ENCODE measurements around the gene MZF1. TPM values are rescaled to one million over a fixed set of nuclear protein-coding genes. Genes with fewer than 3 reads are reported as not detected.

The MZF1 gene
- total RNA-seq, 1 donor from 2014 or later, result 71.3 TPM

- H3K4me1 Mint-ChIP-seq (ENCODE audit: low read depth), result peaks cover 16% of the 10 kb centered on the region
- no peak overlapping the region for H3K27ac Mint-ChIP-seq
- no peak for TF ChIP-seq CTCF (IDR thresholded peaks at IDR 0.05; ENCODE audit: unreplicated experiment)
- no peaks in the 10 kb centered on the region for H3K27me3 Mint-ChIP-seq
- H3K4me3 Mint-ChIP-seq (ENCODE audit: low read depth), result peak overlapping the region; percentile 98
- DNase-seq (ENCODE audit: low spot score, unreplicated experiment), result no peak
- H3K9me3 Mint-ChIP-seq (ENCODE audit: low read depth), result no peaks in the 10 kb centered on the region
- H3K36me3 Mint-ChIP-seq (ENCODE audit: insufficient read depth), result peaks cover 4% of the 10 kb centered on the region
Observed at GRCh38 chr19:58571575-58571947, 1.6 kb downstream of the MZF1 start.

GRCh38 chr19:58570770-58571574 lies 2.2 kb downstream of the MZF1 start:
- Mint-ChIP-seq H3K36me3 (ENCODE audit: insufficient read depth) (peaks cover 4% of the 10 kb centered on the region), H3K4me1 (ENCODE audit: low read depth) (peaks cover 16% of the 10 kb centered on the region), H3K27ac (no peak overlapping the region), H3K4me3 (ENCODE audit: low read depth) (no peak overlapping the region), H3K27me3 (no peaks in the 10 kb centered on the region), H3K9me3 (ENCODE audit: low read depth) (no peaks in the 10 kb centered on the region)
- no peak for TF ChIP-seq CTCF (IDR thresholded peaks at IDR 0.05; ENCODE audit: unreplicated experiment)
- DNase-seq (ENCODE audit: low spot score, unreplicated experiment), result no peak

GRCh38 chr19:58569943-58570670 lies 3.0 kb downstream of the MZF1 start:
- Mint-ChIP-seq H3K4me1 (ENCODE audit: low read depth) (peaks cover 14% of the 10 kb centered on the region), H3K9me3 (ENCODE audit: low read depth) (no peaks in the 10 kb centered on the region), H3K27ac (no peak overlapping the region), H3K4me3 (ENCODE audit: low read depth) (no peak overlapping the region), H3K27me3 (no peaks in the 10 kb centered on the region), H3K36me3 (ENCODE audit: insufficient read depth) (peaks cover 4% of the 10 kb centered on the region)
- no peak for TF ChIP-seq CTCF (IDR thresholded peaks at IDR 0.05; ENCODE audit: unreplicated experiment)
- DNase-seq (ENCODE audit: low spot score, unreplicated experiment), result no peak

DNA sequence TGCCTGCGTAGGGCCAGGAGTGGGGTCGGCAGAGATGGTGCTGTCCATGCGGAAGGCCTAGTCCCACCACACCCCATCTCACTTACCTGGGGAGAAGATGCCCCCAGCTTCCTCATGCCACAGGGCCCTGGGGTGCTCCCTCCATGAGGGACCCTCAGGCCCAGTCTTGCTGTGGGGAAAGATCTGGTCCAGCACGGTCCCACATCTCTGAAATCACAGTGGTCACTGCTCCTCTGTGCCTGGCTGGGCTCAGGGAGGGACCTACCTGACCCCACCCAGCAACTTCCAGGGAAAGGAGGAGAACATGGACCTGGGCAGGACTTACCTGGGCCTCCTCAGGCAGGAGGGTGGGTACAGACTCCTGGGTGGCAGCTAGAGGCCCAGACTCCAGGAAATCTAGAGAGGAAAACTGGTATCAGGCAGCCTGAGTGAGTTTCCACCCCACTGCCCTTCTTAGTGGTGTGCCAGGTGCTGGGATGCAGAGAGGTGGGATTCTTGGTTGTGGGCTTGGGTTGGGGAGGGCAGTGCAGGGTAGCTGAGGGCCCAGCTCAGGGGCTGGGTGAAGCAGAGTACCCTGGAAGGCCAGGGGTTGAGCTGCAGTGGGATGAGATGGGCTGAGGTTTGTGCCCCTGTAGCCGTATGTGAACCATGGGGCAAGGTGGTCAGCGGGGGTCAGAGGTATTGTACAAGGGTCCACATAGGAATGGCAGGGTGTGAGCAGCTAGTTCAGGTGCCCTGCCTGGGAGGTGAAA lies 3.8 kb downstream of the MZF1 start:
- no peak for DNase-seq (ENCODE audit: low spot score, unreplicated experiment)
- H3K4me1 Mint-ChIP-seq (ENCODE audit: low read depth), result peaks cover 14% of the 10 kb centered on the region
- H3K9me3 Mint-ChIP-seq (ENCODE audit: low read depth), result no peaks in the 10 kb centered on the region
- H3K36me3 Mint-ChIP-seq (ENCODE audit: insufficient read depth), result peaks cover 4% of the 10 kb centered on the region
- no peaks in the 10 kb centered on the region for H3K27me3 Mint-ChIP-seq
- H3K27ac Mint-ChIP-seq, result peak overlapping the region; percentile 77
- TF ChIP-seq CTCF (IDR thresholded peaks at IDR 0.05; ENCODE audit: unreplicated experiment), result no peak
- no peak overlapping the region for H3K4me3 Mint-ChIP-seq (ENCODE audit: low read depth)

DNA sequence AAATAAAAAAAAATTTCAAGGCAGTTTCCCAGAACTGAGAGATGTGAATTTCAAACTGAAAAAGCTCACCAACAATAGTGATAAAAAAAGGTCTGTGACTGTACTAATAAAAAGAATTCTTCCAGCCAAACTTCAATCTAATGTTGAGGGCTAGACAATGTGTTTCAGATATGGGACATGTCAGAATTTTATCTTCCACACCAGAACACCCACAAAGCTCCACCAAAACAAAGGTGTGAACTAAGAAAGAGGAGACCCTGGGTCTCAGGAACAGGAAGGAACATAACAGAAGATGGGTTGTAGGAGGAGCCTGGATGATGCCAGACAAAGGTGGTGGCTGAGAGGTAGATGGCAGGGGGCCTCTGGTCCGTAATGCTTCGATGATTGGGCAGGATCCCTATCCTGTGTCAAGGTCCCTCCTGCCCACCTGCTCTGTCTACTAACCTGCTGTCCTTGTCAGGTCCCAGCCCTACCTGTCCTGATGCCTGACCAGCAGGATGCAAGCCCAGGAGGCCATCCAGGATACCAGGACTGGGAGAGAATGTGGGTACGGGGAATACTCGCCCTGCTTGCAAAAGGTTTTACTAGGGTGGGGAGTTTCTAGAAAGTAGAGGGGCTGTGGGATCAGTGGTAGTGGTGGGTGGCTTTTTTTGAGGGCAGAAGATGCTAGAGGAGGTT lies 4.5 kb downstream of the MZF1 start:
- H3K9me3 Mint-ChIP-seq (ENCODE audit: low read depth), result no peaks in the 10 kb centered on the region
- peaks cover 4% of the 10 kb centered on the region for H3K36me3 Mint-ChIP-seq (ENCODE audit: insufficient read depth)
- peaks cover 9% of the 10 kb centered on the region for H3K4me1 Mint-ChIP-seq (ENCODE audit: low read depth)
- TF ChIP-seq CTCF (IDR thresholded peaks at IDR 0.05; ENCODE audit: unreplicated experiment), result no peak
- H3K27ac Mint-ChIP-seq, result no peak overlapping the region
- no peak for DNase-seq (ENCODE audit: low spot score, unreplicated experiment)
- no peak overlapping the region for H3K4me3 Mint-ChIP-seq (ENCODE audit: low read depth)
- H3K27me3 Mint-ChIP-seq, result no peaks in the 10 kb centered on the region

Measured in progenitor cell of endocrine pancreas (in vitro differentiated cells).